ENCODE data around the gene NOTCH1. TPM values are rescaled to one million over a fixed set of nuclear protein-coding genes. Genes with fewer than 3 reads are reported as not detected.

The NOTCH1 gene
- total RNA-seq, 4 donors from 2014 or later = 48.6 to 90.6 (median 58.8) TPM

- H3K27ac ChIP-seq (replicated peaks in 1 of 4) = peak overlapping the region; percentile 66 to 81 (median 76)
Measured at GRCh38 chr9:136512651-136513071, 33.2 kb downstream of the NOTCH1 start.

GRCh38 chr9:136511670-136512592, 33.9 kb downstream of the NOTCH1 start:
- intact Hi-C loops (cut with DNase I) = no loop called here
- no peak for DNase-seq (ENCODE audit: extremely low spot score)
- Histone ChIP-seq H3K9me3 (no peaks in the 10 kb centered on the region), H3K27me3 (no peaks in the 10 kb centered on the region), H3K27ac (replicated peaks in 1 of 4) (peak overlapping the region; percentile 66 to 81 (median 76)), H3K36me3 (peaks cover 76 to 100% (median 100%) of the 10 kb centered on the region in 4 donors), H3K4me1 (peaks cover 29 to 47% (median 35%) of the 10 kb centered on the region in 4 donors), H3K4me3 (no peak overlapping the region)
- no peak for TF ChIP-seq EP300 (IDR thresholded peaks at IDR 0.05)
- peak; percentile 42 to 57 for TF ChIP-seq POLR2AphosphoS5 (IDR thresholded peaks at IDR 0.05)
- no peak for TF ChIP-seq POLR2A (IDR thresholded peaks at IDR 0.05; ENCODE audit: low read depth)
- WGBS = 77% methylated on average over 43 of the region's 46 CpGs

More at GRCh38 chr9:136512651-136513071, 33.2 kb downstream of the NOTCH1 start:
- Histone ChIP-seq H3K9me3 (no peaks in the 10 kb centered on the region), H3K4me1 (peaks cover 34 to 53% (median 36%) of the 10 kb centered on the region in 4 donors), H3K27me3 (no peaks in the 10 kb centered on the region), H3K36me3 (peaks cover 76 to 100% (median 100%) of the 10 kb centered on the region in 4 donors), H3K4me3 (no peak overlapping the region)
- DNase-seq (ENCODE audit: extremely low spot score) = no peak
- intact Hi-C loops (cut with DNase I) = no loop called here
- WGBS = 79% methylated on average over 8 of the region's 13 CpGs
- no peak for TF ChIP-seq POLR2AphosphoS5 (IDR thresholded peaks at IDR 0.05)
- no peak for TF ChIP-seq CTCF (IDR thresholded peaks at IDR 0.05)
- TF ChIP-seq EP300 (IDR thresholded peaks at IDR 0.05) = no peak
- TF ChIP-seq POLR2A (IDR thresholded peaks at IDR 0.05; ENCODE audit: low read depth) = no peak

- no peak overlapping the region for H3K4me3 ChIP-seq
- intact Hi-C loops (cut with DNase I) = no loop called here
Measured at GRCh38 chr9:136511144-136511669, 34.6 kb downstream of the NOTCH1 start.

GRCh38 chr9:136510561-136510960, 35.3 kb downstream of the NOTCH1 start:
- Histone ChIP-seq H3K4me3 (no peak overlapping the region), H3K27ac (replicated peaks in 1 of 4) (peak overlapping the region; percentile 66 to 81 (median 76)), H3K36me3 (peaks cover 85 to 100% (median 100%) of the 10 kb centered on the region in 4 donors), H3K27me3 (no peaks in the 10 kb centered on the region), H3K9me3 (no peaks in the 10 kb centered on the region), H3K4me1 (peaks cover 22 to 37% (median 32%) of the 10 kb centered on the region in 4 donors)
- no peak for DNase-seq (ENCODE audit: extremely low spot score)
- TF ChIP-seq POLR2AphosphoS5 (IDR thresholded peaks at IDR 0.05) (no peak), EP300 (IDR thresholded peaks at IDR 0.05) (no peak), POLR2A (IDR thresholded peaks at IDR 0.05; ENCODE audit: low read depth) (no peak), CTCF (IDR thresholded peaks at IDR 0.05) (no peak)
- intact Hi-C loops (cut with DNase I) = no loop called here
- 84% methylated on average over 14 of the region's 26 CpGs for WGBS

More at GRCh38 chr9:136511144-136511669, 34.6 kb downstream of the NOTCH1 start:
- 79% methylated on average over 13 of the region's 28 CpGs for WGBS
- DNase-seq (ENCODE audit: extremely low spot score) = no peak
- H3K27me3 ChIP-seq = no peaks in the 10 kb centered on the region
- peaks cover 81 to 100% (median 100%) of the 10 kb centered on the region in 4 donors for H3K36me3 ChIP-seq
- H3K9me3 ChIP-seq = no peaks in the 10 kb centered on the region
- H3K4me1 ChIP-seq = peaks cover 25 to 40% (median 33%) of the 10 kb centered on the region in 4 donors
- peak overlapping the region; percentile 66 to 81 (median 76) for H3K27ac ChIP-seq (replicated peaks in 1 of 4)
- TF ChIP-seq POLR2AphosphoS5 (IDR thresholded peaks at IDR 0.05) (no peak), POLR2A (IDR thresholded peaks at IDR 0.05; ENCODE audit: low read depth) (no peak), EP300 (IDR thresholded peaks at IDR 0.05) (no peak), CTCF (IDR thresholded peaks at IDR 0.05) (no peak)

- DNase-seq (ENCODE audit: extremely low spot score) = no peak
- Histone ChIP-seq H3K4me3 (no peak overlapping the region), H3K27me3 (no peaks in the 10 kb centered on the region), H3K27ac (replicated peaks in 1 of 4) (peak overlapping the region in 2 of 4 donors; percentile 1 to 81), H3K4me1 (peaks cover 22 to 37% (median 32%) of the 10 kb centered on the region in 4 donors), H3K36me3 (peaks cover 85 to 100% (median 100%) of the 10 kb centered on the region in 4 donors), H3K9me3 (no peaks in the 10 kb centered on the region)
- intact Hi-C loops (cut with DNase I) = no loop called here
- TF ChIP-seq CTCF (IDR thresholded peaks at IDR 0.05) (no peak), POLR2AphosphoS5 (IDR thresholded peaks at IDR 0.05) (no peak), POLR2A (IDR thresholded peaks at IDR 0.05; ENCODE audit: low read depth) (no peak), EP300 (IDR thresholded peaks at IDR 0.05) (no peak)
- WGBS = 97% methylated on average over 6 of the region's 27 CpGs
Measured at GRCh38 chr9:136509549-136509948, 36.3 kb downstream of the NOTCH1 start.
